HCT116 (cell line): Measurements from ENCODE around the gene USP31. TPM values are rescaled to one million over a fixed set of nuclear protein-coding genes. Genes with fewer than 3 reads are reported as not detected.

Source experiments
- ATAC-seq: fragments of 200-7000 bp; cut with Tn5 transposase; 2 replicates; pipeline ENCODE4 v1.9.1; 2020; ENCODE audit warnings: mild to moderate bottlenecking, moderate library complexity
- BruUV-seq: library from RNA; stranded (reverse); fragments of 400-500 nt; replicated peaks from 2 replicates; lab custom pipeline; 2021; lab: Mats Ljungman, UMichigan
- CTCF ChIA-PET: fragments of 300-600 bp; sonication (Branson Sonifier 250); formaldehyde crosslinking; loops from one replicate; lab custom pipeline; 2021; ENCODE audit warnings: antibody characterized with exemption; lab: Charles Lee
- POLR2A ChIA-PET: fragments of 300-600, 350-600 bp; sonication (Branson Sonifier 250); formaldehyde crosslinking; loops from one replicate; lab custom pipeline; 2021; ENCODE audit warnings: antibody characterized with exemption; lab: Charles Lee
- RAD21 ChIA-PET, 2 experiments: fragments of 300-600 bp; sonication (Branson Sonifier 250); formaldehyde crosslinking; loops; one replicate each; lab custom pipeline; 2023; ENCODE audit warnings: low total read pairs in 2 of 2; ENCODE audit not compliant: uncharacterized antibody in 2 of 2, unreplicated experiment in 2 of 2, low non-redundant PET in 1 of 2; lab: Charles Lee
- DNase-seq: peaks from one replicate; pipeline ENCODE4 v3.0.0-alpha.2; 2010; ENCODE audit warnings: low read depth, low spot score
- H2AFZ ChIP-seq: fragments of 200-600 bp; shearing (Covaris generic), sonication (generic); 2 replicates; pipeline ENCODE4 v1.6.1; 2017; ENCODE audit warnings: low read depth, mixed run types, mixed read lengths, antibody characterized with exemption, low read length; ENCODE audit not compliant: poor library complexity, severe bottlenecking
- H3K27ac ChIP-seq: 2 replicates; pipeline ENCODE4 v1.5.1; 2012; ENCODE audit warnings: low read depth, low read length
- H3K27me3 ChIP-seq: fragments of 200-600 bp; sonication (generic); 2 replicates; pipeline ENCODE4 v1.6.1; 2016; ENCODE audit warnings: mixed run types, low read length, mixed read lengths; ENCODE audit not compliant: insufficient read depth
- H3K36me3 ChIP-seq, 2 experiments: fragments of 200-500 bp in 1 of 2; fragments of 200-600 bp in 1 of 2; sonication (Bioruptor generic) in 1 of 2; sonication (generic) in 1 of 2; 2 replicates each; pipeline versions ENCODE4 v1.5.1 to v1.6.1; 2014 to 2016; ENCODE audit warnings: low read length in 2 of 2, inconsistent platforms in 1 of 2, mixed read lengths in 1 of 2, mixed run types in 1 of 2; ENCODE audit not compliant: insufficient read depth in 2 of 2, control insufficient read depth in 1 of 2
- H3K4me1 ChIP-seq, 2 experiments: fragments of 200-600 bp in 1 of 2; sonication (generic) in 1 of 2; 2 replicates each; pipeline versions ENCODE4 v1.5.1 to v1.6.1; 2012 to 2017; ENCODE audit warnings: low read length in 2 of 2, inconsistent platforms in 1 of 2, mild to moderate bottlenecking in 1 of 2, mixed read lengths in 1 of 2, mixed run types in 1 of 2, moderate library complexity in 1 of 2; ENCODE audit not compliant: insufficient read depth in 2 of 2, control insufficient read depth in 1 of 2
- H3K4me2 ChIP-seq: fragments of 200-600 bp; sonication (generic); 2 replicates; pipeline ENCODE4 v1.6.1; 2017; ENCODE audit warnings: mixed run types, low read length, mixed read lengths
- H3K4me3 ChIP-seq, 2 experiments: fragments of 200-600 bp in 1 of 2; sonication (generic) in 1 of 2; replicated peaks in 1 of 2; 2 replicates each; pipeline ENCODE4 v1.5.1; 2011 to 2016; ENCODE audit warnings: low read length in 2 of 2, control low read depth in 1 of 2, low read depth in 1 of 2, mild to moderate bottlenecking in 1 of 2, mixed read lengths in 1 of 2, mixed run types in 1 of 2
- H3K79me2 ChIP-seq: fragments of 200-600 bp; sonication (generic); 2 replicates; pipeline ENCODE4 v1.6.1; 2017; ENCODE audit warnings: mild to moderate bottlenecking, mixed run types, low read length, moderate library complexity, mixed read lengths; ENCODE audit not compliant: insufficient read depth
- H3K9ac ChIP-seq: fragments of 200-600 bp; sonication (generic); 2 replicates; pipeline ENCODE4 v1.6.1; 2016; ENCODE audit warnings: low read length, mixed read lengths
- H3K9me2 ChIP-seq: fragments of 200-600 bp; sonication (generic), shearing (Covaris generic); 2 replicates; pipeline ENCODE4 v1.6.1; 2017; ENCODE audit warnings: mixed run types, mild to moderate bottlenecking, moderate library complexity; ENCODE audit not compliant: insufficient read depth
- H3K9me3 ChIP-seq, 2 experiments: fragments of 200-500 bp in 1 of 2; fragments of 200-600 bp in 1 of 2; sonication (Bioruptor generic) in 1 of 2; sonication (generic) in 1 of 2; 2 replicates each; pipeline ENCODE4 v1.6.1; 2014 to 2017; ENCODE audit warnings: low read length in 2 of 2, mixed read lengths in 2 of 2, inconsistent platforms in 1 of 2, low read depth in 1 of 2, mild to moderate bottlenecking in 1 of 2, mixed run types in 1 of 2, moderate library complexity in 1 of 2; ENCODE audit not compliant: control insufficient read depth in 1 of 2, insufficient read depth in 1 of 2
- H4K20me1 ChIP-seq: fragments of 200-600 bp; sonication (generic), shearing (Covaris generic); 2 replicates; pipeline ENCODE4 v1.6.1; 2017; ENCODE audit warnings: mixed run types, mild to moderate bottlenecking, moderate library complexity; ENCODE audit not compliant: insufficient read depth
- CTCF ChIP-seq, 3 experiments: fragments of 200-600 bp in 1 of 3; sonication (generic) in 1 of 3; IDR thresholded peaks in 2 of 3; conservative IDR thresholded peaks in 1 of 3; 2 replicates each; pipeline ENCODE4 v1.5.1; 2012 to 2017; ENCODE audit warnings: low read depth in 2 of 3, low read length in 2 of 3, antibody characterized with exemption in 1 of 3, borderline replicate concordance in 1 of 3, control low read depth in 1 of 3, mild to moderate bottlenecking in 1 of 3, mixed read lengths in 1 of 3, mixed run types in 1 of 3, moderate library complexity in 1 of 3; ENCODE audit not compliant: insufficient read depth in 1 of 3
- EGR1 ChIP-seq: IDR thresholded peaks from 2 replicates; pipeline ENCODE4 v1.6.1; 2012; ENCODE audit warnings: low read depth
- ELF1 ChIP-seq: IDR thresholded peaks from 2 replicates; pipeline ENCODE4 v1.6.1; 2012; ENCODE audit warnings: low read depth, borderline replicate concordance
- MAX ChIP-seq: IDR thresholded peaks from 2 replicates; pipeline ENCODE4 v1.6.1; 2012
- POLR2A ChIP-seq: IDR thresholded peaks from 2 replicates; pipeline ENCODE4 v1.7.0; 2011; ENCODE audit warnings: borderline replicate concordance; ENCODE audit not compliant: insufficient read depth, insufficient read length; ENCODE audit errors: extremely low read depth
- intact Hi-C: fragments of 100-400 bp; cut with micrococcal nuclease; formaldehyde crosslinking; loops from 2 replicates; pipeline ENCODE4 v1.10.0; 2022
- total RNA-seq: library from RNA; stranded (reverse); gene quantifications from one replicate; pipeline ENCODE4 v1.2.1, GENCODE V29; 2021; ENCODE audit not compliant: unreplicated experiment
- TF ChIP-seq, protein P1 (sequence below): IDR thresholded peaks from 2 replicates; pipeline ENCODE4 v1.6.1; 2011; ENCODE audit warnings: mild to moderate bottlenecking, low read length, moderate library complexity; ENCODE audit not compliant: insufficient replicate concordance; ENCODE audit errors: extremely low read depth

The USP31 gene
- total RNA-seq, 1 experiment from 2014 or later = 12.2 TPM

GRCh38 chr16:23181506-23181905 is 32.3 kb upstream of the USP31 start:
- ChIA-PET CTCF (interaction anchor here (0.8 to 6.2 kb wide), 4 partner anchors 15 to 253 kb away, joined by 3 to 76 read pairs (median 4); no protein-coding TSS in a partner anchor), POLR2A (no interaction called here), RAD21 (no interaction called here)
- H3K4me3 ChIP-seq = no peak overlapping the region
- H3K9ac ChIP-seq = no peak overlapping the region
- ATAC-seq (no peak), DNase-seq (no peak)
- H3K27ac ChIP-seq = no peak overlapping the region
- intact Hi-C loops = loop anchor here (5.0 kb wide), 1 partner anchor 856 kb away; no protein-coding TSS in a partner anchor
- no peaks in the 10 kb centered on the region for H4K20me1 ChIP-seq
- no peak overlapping the region for H2AFZ ChIP-seq
- H3K9me3 ChIP-seq = no peaks in the 10 kb centered on the region
- no peaks in the 10 kb centered on the region for H3K9me2 ChIP-seq
- no peaks in the 10 kb centered on the region for H3K36me3 ChIP-seq
- TF ChIP-seq, protein P1, sequence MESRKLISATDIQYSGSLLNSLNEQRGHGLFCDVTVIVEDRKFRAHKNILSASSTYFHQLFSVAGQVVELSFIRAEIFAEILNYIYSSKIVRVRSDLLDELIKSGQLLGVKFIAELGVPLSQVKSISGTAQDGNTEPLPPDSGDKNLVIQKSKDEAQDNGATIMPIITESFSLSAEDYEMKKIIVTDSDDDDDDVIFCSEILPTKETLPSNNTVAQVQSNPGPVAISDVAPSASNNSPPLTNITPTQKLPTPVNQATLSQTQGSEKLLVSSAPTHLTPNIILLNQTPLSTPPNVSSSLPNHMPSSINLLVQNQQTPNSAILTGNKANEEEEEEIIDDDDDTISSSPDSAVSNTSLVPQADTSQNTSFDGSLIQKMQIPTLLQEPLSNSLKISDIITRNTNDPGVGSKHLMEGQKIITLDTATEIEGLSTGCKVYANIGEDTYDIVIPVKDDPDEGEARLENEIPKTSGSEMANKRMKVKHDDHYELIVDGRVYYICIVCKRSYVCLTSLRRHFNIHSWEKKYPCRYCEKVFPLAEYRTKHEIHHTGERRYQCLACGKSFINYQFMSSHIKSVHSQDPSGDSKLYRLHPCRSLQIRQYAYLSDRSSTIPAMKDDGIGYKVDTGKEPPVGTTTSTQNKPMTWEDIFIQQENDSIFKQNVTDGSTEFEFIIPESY = no peak
- TF ChIP-seq EGR1 (no peak), POLR2A (no peak), ELF1 (no peak), CTCF (IDR thresholded peaks at IDR 0.05 in 2 of 3, conservative IDR thresholded peaks at IDR 0.05 in 1 of 3; ENCODE audit: borderline replicate concordance in 1 of 3, insufficient read depth in 1 of 3, low read depth in 2 of 3, low read length in 2 of 3) (no peak), MAX (no peak)
- BruUV-seq = no TSS peak
- H3K4me1 ChIP-seq = peaks cover 0 to 4% of the 10 kb centered on the region in 2 experiments; a peak in 2 of 4 replicates
- no peaks in the 10 kb centered on the region for H3K79me2 ChIP-seq
- H3K27me3 ChIP-seq = peaks cover 18% of the 10 kb centered on the region; the same call in 1 of the 2 replicates
- H3K4me2 ChIP-seq = no peak overlapping the region
